ENCODE data around the gene PLCB1.

PLCB1 gene

GRCh38 chr20:8223091-8223870 lies 91.2 kb downstream of the PLCB1 start:
- Mint-ChIP-seq H3K27ac (no peak overlapping the region), H3K36me3 (no peaks in the 10 kb centered on the region), H3K4me3 (no peak overlapping the region), H3K9me3 (no peaks in the 10 kb centered on the region), H3K27me3 (no peaks in the 10 kb centered on the region), H3K4me1 (no peaks in the 10 kb centered on the region)
- no peak for DNase-seq
- CTCF ChIA-PET: no interaction called here

GRCh38 chr20:8225658-8226057 lies 93.6 kb downstream of the PLCB1 start:
- H3K27ac Mint-ChIP-seq: no peak overlapping the region
- H3K4me1 Mint-ChIP-seq: no peaks in the 10 kb centered on the region
- no peak overlapping the region for H3K4me3 Mint-ChIP-seq
- CTCF ChIA-PET: no interaction called here
- no peaks in the 10 kb centered on the region for H3K27me3 Mint-ChIP-seq
- no peaks in the 10 kb centered on the region for H3K36me3 Mint-ChIP-seq
- no peak for DNase-seq
- H3K9me3 Mint-ChIP-seq: no peaks in the 10 kb centered on the region

GRCh38 chr20:8226106-8226505 lies 94.0 kb downstream of the PLCB1 start:
- H3K27ac Mint-ChIP-seq: no peak overlapping the region
- DNase-seq: no peak
- H3K27me3 Mint-ChIP-seq: no peaks in the 10 kb centered on the region
- H3K36me3 Mint-ChIP-seq: no peaks in the 10 kb centered on the region
- H3K4me1 Mint-ChIP-seq: no peaks in the 10 kb centered on the region
- H3K9me3 Mint-ChIP-seq: no peaks in the 10 kb centered on the region
- CTCF ChIA-PET: no interaction called here
- no peak overlapping the region for H3K4me3 Mint-ChIP-seq

GRCh38 chr20:8227293-8227692 lies 95.2 kb downstream of the PLCB1 start:
- DNase-seq: no peak
- CTCF ChIA-PET: no interaction called here
- no peak overlapping the region for H3K4me3 Mint-ChIP-seq
- H3K4me1 Mint-ChIP-seq: no peaks in the 10 kb centered on the region
- no peaks in the 10 kb centered on the region for H3K36me3 Mint-ChIP-seq
- no peaks in the 10 kb centered on the region for H3K9me3 Mint-ChIP-seq
- H3K27me3 Mint-ChIP-seq: no peaks in the 10 kb centered on the region
- no peak overlapping the region for H3K27ac Mint-ChIP-seq

- Mint-ChIP-seq H3K9me3 (no peaks in the 10 kb centered on the region), H3K4me1 (no peaks in the 10 kb centered on the region), H3K36me3 (no peaks in the 10 kb centered on the region), H3K27ac (no peak overlapping the region), H3K27me3 (no peaks in the 10 kb centered on the region), H3K4me3 (no peak overlapping the region)
- DNase-seq: no peak
- CTCF ChIA-PET: no interaction called here
These were observed 96.2 kb downstream of the PLCB1 start for GRCh38 chr20:8228315-8228714.

GRCh38 chr20:8229090-8229489 lies 97.0 kb downstream of the PLCB1 start:
- no peak overlapping the region for H3K27ac Mint-ChIP-seq
- no peaks in the 10 kb centered on the region for H3K9me3 Mint-ChIP-seq
- no peaks in the 10 kb centered on the region for H3K27me3 Mint-ChIP-seq
- H3K4me3 Mint-ChIP-seq: no peak overlapping the region
- CTCF ChIA-PET: no interaction called here
- no peak for DNase-seq
- no peaks in the 10 kb centered on the region for H3K4me1 Mint-ChIP-seq
- H3K36me3 Mint-ChIP-seq: no peaks in the 10 kb centered on the region

- H3K9me3 Mint-ChIP-seq: no peaks in the 10 kb centered on the region
- DNase-seq: no peak
- H3K4me3 Mint-ChIP-seq: no peak overlapping the region
- H3K36me3 Mint-ChIP-seq: no peaks in the 10 kb centered on the region
- CTCF ChIA-PET: no interaction called here
- no peaks in the 10 kb centered on the region for H3K27me3 Mint-ChIP-seq
- no peak overlapping the region for H3K27ac Mint-ChIP-seq
- no peaks in the 10 kb centered on the region for H3K4me1 Mint-ChIP-seq
These were observed 99.0 kb downstream of the PLCB1 start for GRCh38 chr20:8231038-8231437.

- Mint-ChIP-seq H3K4me3 (no peak overlapping the region), H3K9me3 (no peaks in the 10 kb centered on the region), H3K27me3 (no peaks in the 10 kb centered on the region), H3K4me1 (no peaks in the 10 kb centered on the region), H3K36me3 (no peaks in the 10 kb centered on the region), H3K27ac (no peak overlapping the region)
- DNase-seq: no peak
- CTCF ChIA-PET: no interaction called here
These were observed 100.3 kb downstream of the PLCB1 start for GRCh38 chr20:8232332-8232731.

GRCh38 chr20:8234580-8234979 lies 102.5 kb downstream of the PLCB1 start:
- DNase-seq: no peak
- CTCF ChIA-PET: no interaction called here
- Mint-ChIP-seq H3K27ac (no peak overlapping the region), H3K9me3 (no peaks in the 10 kb centered on the region), H3K27me3 (no peaks in the 10 kb centered on the region), H3K4me1 (no peaks in the 10 kb centered on the region), H3K4me3 (no peak overlapping the region), H3K36me3 (no peaks in the 10 kb centered on the region)

- no peak overlapping the region for H3K4me3 Mint-ChIP-seq
- no peaks in the 10 kb centered on the region for H3K4me1 Mint-ChIP-seq
- CTCF ChIA-PET: no interaction called here
- H3K36me3 Mint-ChIP-seq: no peaks in the 10 kb centered on the region
- DNase-seq: no peak
- H3K9me3 Mint-ChIP-seq: no peaks in the 10 kb centered on the region
- H3K27me3 Mint-ChIP-seq: no peaks in the 10 kb centered on the region
- H3K27ac Mint-ChIP-seq: no peak overlapping the region
These were observed 110.0 kb downstream of the PLCB1 start for GRCh38 chr20:8242066-8242465.

GRCh38 chr20:8242827-8243724 lies 111.0 kb downstream of the PLCB1 start:
- Mint-ChIP-seq H3K27ac (no peak overlapping the region), H3K4me1 (no peaks in the 10 kb centered on the region), H3K9me3 (no peaks in the 10 kb centered on the region), H3K36me3 (no peaks in the 10 kb centered on the region), H3K4me3 (no peak overlapping the region), H3K27me3 (no peaks in the 10 kb centered on the region)
- CTCF ChIA-PET: no interaction called here
- DNase-seq: no peak

GRCh38 chr20:8244637-8245036 lies 112.6 kb downstream of the PLCB1 start:
- H3K9me3 Mint-ChIP-seq: no peaks in the 10 kb centered on the region
- H3K36me3 Mint-ChIP-seq: no peaks in the 10 kb centered on the region
- H3K4me1 Mint-ChIP-seq: no peaks in the 10 kb centered on the region
- H3K4me3 Mint-ChIP-seq: no peak overlapping the region
- no peaks in the 10 kb centered on the region for H3K27me3 Mint-ChIP-seq
- CTCF ChIA-PET: no interaction called here
- DNase-seq: no peak
- no peak overlapping the region for H3K27ac Mint-ChIP-seq

- H3K27ac Mint-ChIP-seq: no peak overlapping the region
- H3K36me3 Mint-ChIP-seq: no peaks in the 10 kb centered on the region
- CTCF ChIA-PET: no interaction called here
- H3K9me3 Mint-ChIP-seq: no peaks in the 10 kb centered on the region
- H3K27me3 Mint-ChIP-seq: no peaks in the 10 kb centered on the region
- no peaks in the 10 kb centered on the region for H3K4me1 Mint-ChIP-seq
- no peak for DNase-seq
- H3K4me3 Mint-ChIP-seq: no peak overlapping the region
These were observed 114.1 kb downstream of the PLCB1 start for GRCh38 chr20:8246153-8246552.

GRCh38 chr20:8246716-8247115 lies 114.7 kb downstream of the PLCB1 start:
- no peaks in the 10 kb centered on the region for H3K27me3 Mint-ChIP-seq
- H3K27ac Mint-ChIP-seq: no peak overlapping the region
- no peaks in the 10 kb centered on the region for H3K4me1 Mint-ChIP-seq
- DNase-seq: no peak
- H3K36me3 Mint-ChIP-seq: no peaks in the 10 kb centered on the region
- no peaks in the 10 kb centered on the region for H3K9me3 Mint-ChIP-seq
- H3K4me3 Mint-ChIP-seq: no peak overlapping the region
- CTCF ChIA-PET: interaction anchor here (1.1 kb wide), 1 partner anchor 262 kb away, joined by 3 read pairs; no protein-coding TSS in a partner anchor

- Mint-ChIP-seq H3K36me3 (no peaks in the 10 kb centered on the region), H3K9me3 (no peaks in the 10 kb centered on the region), H3K4me3 (no peak overlapping the region), H3K27ac (no peak overlapping the region), H3K27me3 (no peaks in the 10 kb centered on the region), H3K4me1 (no peaks in the 10 kb centered on the region)
- CTCF ChIA-PET: no interaction called here
- no peak for DNase-seq
These were observed 116.0 kb downstream of the PLCB1 start for GRCh38 chr20:8248051-8248450.

All from activated naive CD4-positive, alpha-beta T cell treated with anti-CD3 and anti-CD28 coated beads, Interleukin-2, amount 10 ng/mL, durations not matched to agents 7 days and 5 days (primary cell).